ENCODE data around the gene TRPM3. TPM values are rescaled to one million over a fixed set of nuclear protein-coding genes. Genes with fewer than 3 reads are reported as not detected.

Gene TRPM3
- total and polyA plus RNA-seq, 10 donors: 0.02 to 6.7 (median 1.6) TPM

DNA sequence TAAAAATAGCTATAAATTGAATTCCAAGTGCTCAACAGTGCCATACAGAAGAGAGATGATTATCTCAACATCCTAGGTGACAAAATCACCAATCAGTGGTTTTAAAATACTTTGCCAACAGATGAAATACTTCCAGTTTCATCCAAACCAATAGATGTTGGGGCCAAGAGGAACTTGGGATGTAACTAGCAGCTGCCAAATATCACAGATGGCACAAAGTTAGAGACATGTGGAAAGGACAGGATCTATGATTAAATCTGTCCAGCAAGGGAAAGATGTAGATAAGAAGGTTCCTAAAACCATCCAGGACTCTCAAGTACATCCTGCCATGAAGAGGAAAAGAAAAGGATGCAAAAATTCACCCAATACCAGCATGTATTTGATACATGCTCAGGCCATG lies 23.8 kb downstream of the TRPM3 start:
- intact Hi-C loops (cut with DNase I; ENCODE audit: low total_unique reads): no loop called here
- H3K4me3 ChIP-seq: no peak overlapping the region
- no peaks in the 10 kb centered on the region for H3K36me3 ChIP-seq

GRCh38 chr9:71096421-71097108 lies 24.9 kb downstream of the TRPM3 start:
- Histone ChIP-seq H3K27ac (no peak overlapping the region), H3K36me3 (no peaks in the 10 kb centered on the region), H3K27me3 (replicated peaks in 1 of 7) (no peaks in the 10 kb centered on the region), H3K4me3 (no peak overlapping the region), H3K4me1 (peaks cover 0 to 12% (median 6%) of the 10 kb centered on the region in 6 donors), H3K9me3 (no peaks in the 10 kb centered on the region)
- TF ChIP-seq POLR2AphosphoS5 (IDR thresholded peaks at IDR 0.05) (no peak), CTCF (IDR thresholded peaks at IDR 0.05 in 8 of 11, conservative IDR thresholded peaks at IDR 0.05 in 3 of 11) (no peak), POLR2A (IDR thresholded peaks at IDR 0.05) (no peak)
- intact Hi-C loops (cut with DNase I; ENCODE audit: low total_unique reads): no loop called here
- WGBS, 5 donors: 52 to 69% (median 57%) methylated on average over 5 of the region's 5 CpGs
- no peak for DNase-seq

More for the DNA sequence above, 23.8 kb downstream of the TRPM3 start:
- Histone ChIP-seq H3K27me3 (replicated peaks in 1 of 7) (no peaks in the 10 kb centered on the region), H3K9me3 (no peaks in the 10 kb centered on the region), H3K27ac (no peak overlapping the region), H3K4me1 (peaks cover 0 to 12% (median 6%) of the 10 kb centered on the region in 6 donors)
- no peak for DNase-seq
- TF ChIP-seq POLR2A (IDR thresholded peaks at IDR 0.05) (no peak), POLR2AphosphoS5 (IDR thresholded peaks at IDR 0.05) (no peak), CTCF (IDR thresholded peaks at IDR 0.05 in 8 of 11, conservative IDR thresholded peaks at IDR 0.05 in 3 of 11) (no peak)

GRCh38 chr9:71094708-71095251 lies 26.6 kb downstream of the TRPM3 start:
- intact Hi-C loops (cut with DNase I; ENCODE audit: low total_unique reads): no loop called here
- Histone ChIP-seq H3K4me3 (no peak overlapping the region), H3K27me3 (replicated peaks in 1 of 7) (no peaks in the 10 kb centered on the region), H3K27ac (no peak overlapping the region), H3K36me3 (no peaks in the 10 kb centered on the region), H3K9me3 (no peaks in the 10 kb centered on the region), H3K4me1 (peaks cover 0 to 12% (median 6%) of the 10 kb centered on the region in 6 donors)
- no peak for DNase-seq
- no peak for TF ChIP-seq POLR2AphosphoS5 (IDR thresholded peaks at IDR 0.05)
- TF ChIP-seq CTCF (IDR thresholded peaks at IDR 0.05 in 8 of 11, conservative IDR thresholded peaks at IDR 0.05 in 3 of 11): no peak
- TF ChIP-seq POLR2A (IDR thresholded peaks at IDR 0.05): no peak
- WGBS, 5 donors: 83 to 92% (median 89%) methylated on average over 4 of the region's 4 CpGs

- H3K36me3 ChIP-seq: no peaks in the 10 kb centered on the region
- no peak overlapping the region for H3K4me3 ChIP-seq
- no peak overlapping the region for H3K27ac ChIP-seq
- no peaks in the 10 kb centered on the region for H3K4me1 ChIP-seq
- DNase-seq: no peak
- no peaks in the 10 kb centered on the region for H3K27me3 ChIP-seq (replicated peaks in 1 of 7)
- TF ChIP-seq POLR2A (IDR thresholded peaks at IDR 0.05) (no peak), POLR2AphosphoS5 (IDR thresholded peaks at IDR 0.05) (no peak), CTCF (IDR thresholded peaks at IDR 0.05 in 8 of 11, conservative IDR thresholded peaks at IDR 0.05 in 3 of 11) (no peak)
- intact Hi-C loops (cut with DNase I; ENCODE audit: low total_unique reads): no loop called here
- peaks cover 0 to under 1% (median 0%) of the 10 kb centered on the region in 8 donors for H3K9me3 ChIP-seq
Measured at GRCh38 chr9:71090896-71091295, 30.5 kb downstream of the TRPM3 start.

Data from spleen (tissue), 11 donors.